H9 (cell line): ENCODE measurements around the gene CA7. TPM values are rescaled to one million over a fixed set of nuclear protein-coding genes. Genes with fewer than 3 reads are reported as not detected.

Source experiments
- DNase-seq: peaks from one replicate; pipeline ENCODE4 v3.0.0-alpha.2; 2017
- H2AFZ ChIP-seq: one replicate; pipeline ENCODE4 v1.6.1; 2013; ENCODE audit warnings: mild to moderate bottlenecking, low read length, control low read depth, moderate library complexity
- H2AK5ac ChIP-seq: 2 replicates; pipeline ENCODE4 v1.6.1; 2013; ENCODE audit warnings: low read length, control low read depth, mixed read lengths; ENCODE audit not compliant: insufficient read length
- H2BK120ac ChIP-seq: one replicate; pipeline ENCODE4 v1.6.1; 2013; ENCODE audit warnings: low read depth, mild to moderate bottlenecking, low read length, control low read depth, inconsistent platforms; ENCODE audit not compliant: poor library complexity, severe bottlenecking
- H2BK12ac ChIP-seq: 2 replicates; pipeline ENCODE4 v1.6.1; 2013; ENCODE audit warnings: low read length, control low read depth, mixed read lengths, low read depth; ENCODE audit not compliant: insufficient read length
- H2BK15ac ChIP-seq: 2 replicates; pipeline ENCODE4 v1.6.1; 2013; ENCODE audit warnings: low read depth, low read length, control low read depth
- H2BK20ac ChIP-seq: one replicate; pipeline ENCODE4 v1.6.1; 2013; ENCODE audit warnings: low read depth, mild to moderate bottlenecking, low read length, control low read depth, inconsistent platforms; ENCODE audit not compliant: poor library complexity, severe bottlenecking
- H2BK5ac ChIP-seq: 2 replicates; pipeline ENCODE4 v1.6.1; 2013; ENCODE audit warnings: low read length, control low read depth, mixed read lengths; ENCODE audit not compliant: insufficient read length
- H3K14ac ChIP-seq: 2 replicates; pipeline ENCODE4 v1.6.1; 2013; ENCODE audit warnings: low read length, control low read depth; ENCODE audit not compliant: insufficient read depth
- H3K18ac ChIP-seq: 2 replicates; pipeline ENCODE4 v1.6.1; 2013; ENCODE audit warnings: low read depth, mild to moderate bottlenecking, mixed read lengths, low read length, control low read depth; ENCODE audit not compliant: insufficient read length
- H3K23ac ChIP-seq: 2 replicates; pipeline ENCODE4 v1.6.1; 2013; ENCODE audit warnings: low read length, control low read depth, mixed read lengths, low read depth; ENCODE audit not compliant: insufficient read length
- H3K23me2 ChIP-seq: 2 replicates; pipeline ENCODE4 v1.6.1; 2013; ENCODE audit warnings: low read depth, mild to moderate bottlenecking, mixed read lengths, low read length, control low read depth; ENCODE audit not compliant: insufficient read length, poor library complexity, severe bottlenecking
- H3K27ac ChIP-seq: 2 replicates; pipeline ENCODE4 v1.5.1; 2013; ENCODE audit warnings: low read length, control low read depth, mixed read lengths, low read depth; ENCODE audit not compliant: insufficient read length
- H3K27me3 ChIP-seq: 2 replicates; pipeline ENCODE4 v1.6.1; 2013; ENCODE audit warnings: low read length, control low read depth, inconsistent platforms; ENCODE audit not compliant: insufficient read depth
- H3K4ac ChIP-seq: 2 replicates; pipeline ENCODE4 v1.6.1; 2013; ENCODE audit warnings: low read depth, mild to moderate bottlenecking, control low read depth, inconsistent platforms, low read length, moderate library complexity
- H3K4me1 ChIP-seq: 2 replicates; pipeline ENCODE4 v1.6.1; 2013; ENCODE audit warnings: low read length, control low read depth, inconsistent platforms; ENCODE audit not compliant: insufficient read depth
- H3K4me2 ChIP-seq: 2 replicates; pipeline ENCODE4 v1.6.1; 2013; ENCODE audit warnings: low read length, control low read depth, mixed read lengths; ENCODE audit not compliant: insufficient read length, insufficient read depth
- H3K56ac ChIP-seq: 2 replicates; pipeline ENCODE4 v1.6.1; 2013; ENCODE audit warnings: low read depth, mild to moderate bottlenecking, mixed read lengths, low read length, control low read depth; ENCODE audit not compliant: insufficient read length
- H3K79me1 ChIP-seq: 2 replicates; pipeline ENCODE4 v1.6.1; 2013; ENCODE audit warnings: low read depth, mild to moderate bottlenecking, moderate library complexity, low read length, control low read depth, inconsistent platforms; ENCODE audit not compliant: insufficient read depth, poor library complexity, severe bottlenecking
- H3K79me2 ChIP-seq: 2 replicates; pipeline ENCODE4 v1.6.1; 2013; ENCODE audit warnings: low read length, control low read depth, inconsistent platforms; ENCODE audit not compliant: insufficient read depth
- H3K9ac ChIP-seq: 2 replicates; pipeline ENCODE4 v1.6.1; 2013; ENCODE audit warnings: low read length, control low read depth, mixed read lengths; ENCODE audit not compliant: insufficient read length; ENCODE audit errors: extremely low read depth
- H3K9me3 ChIP-seq: one replicate; pipeline ENCODE4 v1.6.1; 2013; ENCODE audit warnings: low read depth, low read length, inconsistent platforms; ENCODE audit not compliant: control insufficient read depth
- H3T11ph ChIP-seq: one replicate; pipeline ENCODE4 v1.6.1; 2013; ENCODE audit warnings: mild to moderate bottlenecking, low read length, control low read depth, inconsistent platforms
- H4K20me1 ChIP-seq: one replicate; pipeline ENCODE4 v1.6.1; 2013; ENCODE audit not compliant: control insufficient read depth, insufficient read length, insufficient read depth
- H4K5ac ChIP-seq: 2 replicates; pipeline ENCODE4 v1.6.1; 2013; ENCODE audit warnings: low read depth, mild to moderate bottlenecking, mixed read lengths, low read length, control low read depth; ENCODE audit not compliant: insufficient read length
- H4K8ac ChIP-seq: replicated peaks from 2 replicates; pipeline ENCODE4 v1.6.1; 2013; ENCODE audit warnings: low read length, control low read depth, mixed read lengths, low read depth; ENCODE audit not compliant: insufficient read length
- H4K91ac ChIP-seq: 2 replicates; pipeline ENCODE4 v1.6.1; 2013; ENCODE audit warnings: low read depth, mild to moderate bottlenecking, moderate library complexity, mixed read lengths, low read length, control low read depth; ENCODE audit not compliant: insufficient read length
- H3K27ac Mint-ChIP-seq, 3 experiments: 2 replicates in 2 of 3; 3 replicates in 1 of 3; pipeline ENCODE4 v1.8.0; 2020 to 2021; ENCODE audit warnings: mixed read lengths in 3 of 3, mild to moderate bottlenecking in 1 of 3, moderate library complexity in 1 of 3
- H3K27me3 Mint-ChIP-seq: 2 replicates; pipeline ENCODE4 v1.8.0; 2021; ENCODE audit warnings: low read depth, mild to moderate bottlenecking, moderate library complexity, mixed read lengths
- H3K36me3 Mint-ChIP-seq, 3 experiments: 2 replicates in 2 of 3; 3 replicates in 1 of 3; pipeline ENCODE4 v1.8.0; 2020 to 2021; ENCODE audit warnings: low read depth in 3 of 3, mixed read lengths in 3 of 3; ENCODE audit not compliant: insufficient read depth in 1 of 3
- H3K4me1 Mint-ChIP-seq, 2 experiments: 2 replicates each; pipeline ENCODE4 v1.8.0; 2020; ENCODE audit warnings: mixed read lengths in 2 of 2
- H3K4me3 Mint-ChIP-seq, 2 experiments: 2 replicates in 1 of 2; 3 replicates in 1 of 2; pipeline ENCODE4 v1.8.0; 2020 to 2021; ENCODE audit warnings: mild to moderate bottlenecking in 2 of 2, mixed read lengths in 2 of 2, moderate library complexity in 1 of 2
- H3K9me3 Mint-ChIP-seq, 2 experiments: 2 replicates in 1 of 2; 3 replicates in 1 of 2; pipeline ENCODE4 v1.8.0; 2020; ENCODE audit warnings: mild to moderate bottlenecking in 2 of 2, mixed read lengths in 2 of 2, moderate library complexity in 1 of 2
- WGBS: extraction: QIAGEN DNeasy Blood & Tissue Kit; methylation state at CpG from one replicate; pipeline ENCODE4 v1.1.7; 2013; ENCODE audit warnings: missing lambda C conversion rate, low lambda C conversion rate, mixed read lengths; ENCODE audit not compliant: insufficient read length; ENCODE audit errors: extremely low coverage; 5-methylcytosine and 5-hydroxymethylcytosine counted together
- total RNA-seq: library from RNA; stranded (reverse); gene quantifications from 2 replicates; pipeline ENCODE4 v1.2.1, GENCODE V29; 2021
- TF ChIP-seq, protein P1 (sequence below): fragments of 200-600 bp; sonication (generic); conservative IDR thresholded peaks from 3 replicates; pipeline ENCODE4 v1.8.0; 2021; ENCODE audit warnings: antibody characterized with exemption, mild to moderate bottlenecking

The CA7 gene
- total RNA-seq, 1 experiment from 2014 or later = 0.81 TPM

DNA sequence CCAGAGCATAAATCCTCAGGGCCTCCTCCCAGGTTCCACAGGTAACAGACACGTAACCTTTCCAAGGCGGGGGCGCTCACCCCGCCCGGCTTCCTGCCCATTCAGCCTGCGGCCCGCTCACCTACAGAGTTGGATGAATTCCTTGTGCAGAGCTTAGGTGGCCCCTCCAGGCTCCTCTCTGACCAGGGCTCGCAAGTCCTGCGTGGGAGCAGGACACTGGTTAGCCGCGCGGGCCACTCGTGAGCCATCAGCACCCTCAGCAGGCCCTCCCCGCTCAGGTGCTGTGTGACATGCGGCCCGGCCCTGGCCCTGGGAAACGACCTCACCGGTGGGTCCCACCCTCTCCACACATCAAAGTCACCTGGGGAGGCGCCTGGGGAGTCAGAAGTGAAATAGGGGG lies 43.4 kb upstream of the CA7 start:
- Histone ChIP-seq H2AFZ (no peak overlapping the region), H3K56ac (no peak overlapping the region), H2BK12ac (no peak overlapping the region), H2AK5ac (no peak overlapping the region), H3K14ac (no peak overlapping the region), H3K79me1 (no peaks in the 10 kb centered on the region), H3K23me2 (no peaks in the 10 kb centered on the region), H4K8ac (no peak overlapping the region), H3K4me1 (no peaks in the 10 kb centered on the region), H3K27ac (no peak overlapping the region), H3K23ac (no peak overlapping the region), H3K4me2 (no peak overlapping the region), H4K91ac (no peak overlapping the region), H3K18ac (no peak overlapping the region), H3K27me3 (no peaks in the 10 kb centered on the region), H3K79me2 (no peaks in the 10 kb centered on the region), H3K4ac (no peak overlapping the region), H2BK120ac (no peak overlapping the region), H3T11ph (no peak overlapping the region), H2BK15ac (no peak overlapping the region), H4K20me1 (no peaks in the 10 kb centered on the region), H2BK5ac (no peak overlapping the region), H3K9me3 (no peaks in the 10 kb centered on the region), H3K9ac (no peak overlapping the region), H2BK20ac (no peak overlapping the region), H4K5ac (no peak overlapping the region)
- TF ChIP-seq, protein P1, sequence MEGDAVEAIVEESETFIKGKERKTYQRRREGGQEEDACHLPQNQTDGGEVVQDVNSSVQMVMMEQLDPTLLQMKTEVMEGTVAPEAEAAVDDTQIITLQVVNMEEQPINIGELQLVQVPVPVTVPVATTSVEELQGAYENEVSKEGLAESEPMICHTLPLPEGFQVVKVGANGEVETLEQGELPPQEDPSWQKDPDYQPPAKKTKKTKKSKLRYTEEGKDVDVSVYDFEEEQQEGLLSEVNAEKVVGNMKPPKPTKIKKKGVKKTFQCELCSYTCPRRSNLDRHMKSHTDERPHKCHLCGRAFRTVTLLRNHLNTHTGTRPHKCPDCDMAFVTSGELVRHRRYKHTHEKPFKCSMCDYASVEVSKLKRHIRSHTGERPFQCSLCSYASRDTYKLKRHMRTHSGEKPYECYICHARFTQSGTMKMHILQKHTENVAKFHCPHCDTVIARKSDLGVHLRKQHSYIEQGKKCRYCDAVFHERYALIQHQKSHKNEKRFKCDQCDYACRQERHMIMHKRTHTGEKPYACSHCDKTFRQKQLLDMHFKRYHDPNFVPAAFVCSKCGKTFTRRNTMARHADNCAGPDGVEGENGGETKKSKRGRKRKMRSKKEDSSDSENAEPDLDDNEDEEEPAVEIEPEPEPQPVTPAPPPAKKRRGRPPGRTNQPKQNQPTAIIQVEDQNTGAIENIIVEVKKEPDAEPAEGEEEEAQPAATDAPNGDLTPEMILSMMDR = no peak
- peaks cover 12 to 33% (median 29%) of the 10 kb centered on the region in 3 experiments for H3K36me3 Mint-ChIP-seq
- DNase-seq = peak; percentile 31
- no peak overlapping the region for H3K4me3 Mint-ChIP-seq
- H3K4me1 Mint-ChIP-seq = no peaks in the 10 kb centered on the region
- H3K27ac Mint-ChIP-seq = no peak overlapping the region
- H3K9me3 Mint-ChIP-seq = no peaks in the 10 kb centered on the region; a peak in 1 of 5 replicates
- H3K27me3 Mint-ChIP-seq = no peaks in the 10 kb centered on the region
- no CpG with 5 or more reads among the region's 19 CpGs for WGBS
